HL-60/S4 (cell line): Measurements from ENCODE around the gene ATF2.
"Not testable (repeated sequence)": the region's sequence is repeated elsewhere in the genome, so short reads cannot be mapped to it uniquely, and the experiment has no call there.

Experiments used
- in situ Hi-C: fragments of 300-500 bp; cut with MboI; formaldehyde crosslinking; loops from 2 replicates; pipeline ENCODE4 v1.14.3; 2022; ENCODE audit warnings: low sequenced_read_pairs

The ATF2 gene

DNA sequence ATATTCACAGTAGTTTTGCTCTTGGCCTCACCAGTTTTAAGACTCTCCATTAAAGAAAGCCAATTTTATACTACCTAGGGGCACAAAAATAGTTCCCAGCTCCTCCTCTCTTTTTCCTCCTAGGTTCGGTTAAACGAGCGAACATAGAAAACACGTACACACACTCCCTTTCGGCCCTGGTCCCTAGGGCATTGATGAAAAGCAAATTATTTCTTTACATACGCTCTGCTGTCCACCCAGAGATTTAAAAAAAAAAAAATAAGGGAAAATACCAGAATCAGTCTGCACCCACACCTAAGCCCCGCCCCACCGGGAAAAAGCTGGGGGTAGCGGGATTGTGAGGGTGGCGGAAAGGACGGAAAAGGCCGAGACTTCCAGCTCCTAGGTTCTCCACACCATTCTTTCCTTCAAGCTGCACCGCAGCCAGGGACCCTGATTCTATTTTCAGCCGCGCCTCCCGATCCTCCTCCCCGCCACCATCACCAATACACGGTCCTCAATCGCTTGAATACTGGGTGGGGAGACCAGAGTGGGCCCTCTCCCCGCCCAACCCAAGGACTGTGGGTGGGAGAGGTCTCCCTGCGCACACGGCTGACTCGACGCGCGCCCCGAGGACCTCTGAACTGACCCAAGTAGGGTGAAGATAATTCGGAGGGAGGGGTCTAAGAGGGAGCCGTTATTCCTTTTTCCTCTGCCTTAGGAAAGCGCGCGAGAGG lies 769 bp downstream of the ATF2 start:
- in situ Hi-C loops = no loop called here

DNA sequence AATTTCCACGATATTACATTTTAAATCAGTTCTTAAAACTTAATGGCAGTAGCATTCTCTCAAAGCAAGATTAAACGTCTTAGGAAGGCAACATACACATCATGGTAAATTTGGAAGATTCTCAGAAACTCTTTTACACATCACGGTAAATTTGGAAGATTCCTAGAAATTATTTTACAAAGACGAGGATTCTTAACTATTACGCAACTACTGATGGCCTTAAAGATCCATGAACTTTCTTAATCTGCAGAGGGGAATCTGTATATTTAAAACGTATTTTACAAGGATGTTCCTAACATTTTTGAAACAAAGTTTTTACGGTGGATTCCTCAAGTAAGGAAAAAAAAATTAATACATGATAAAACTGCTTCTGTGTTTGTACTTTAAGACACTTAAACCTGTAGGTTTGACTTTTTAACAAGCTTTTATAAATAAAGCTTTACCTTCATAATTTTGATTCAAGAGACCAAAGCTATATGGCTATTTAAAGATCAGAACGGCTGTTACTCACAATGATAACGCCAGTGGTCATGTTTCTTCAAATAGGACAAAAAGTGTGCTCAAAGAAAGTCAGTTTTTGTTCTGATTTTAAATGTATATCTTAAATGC lies 1.7 kb downstream of the ATF2 start:
- in situ Hi-C loops = no loop called here

DNA sequence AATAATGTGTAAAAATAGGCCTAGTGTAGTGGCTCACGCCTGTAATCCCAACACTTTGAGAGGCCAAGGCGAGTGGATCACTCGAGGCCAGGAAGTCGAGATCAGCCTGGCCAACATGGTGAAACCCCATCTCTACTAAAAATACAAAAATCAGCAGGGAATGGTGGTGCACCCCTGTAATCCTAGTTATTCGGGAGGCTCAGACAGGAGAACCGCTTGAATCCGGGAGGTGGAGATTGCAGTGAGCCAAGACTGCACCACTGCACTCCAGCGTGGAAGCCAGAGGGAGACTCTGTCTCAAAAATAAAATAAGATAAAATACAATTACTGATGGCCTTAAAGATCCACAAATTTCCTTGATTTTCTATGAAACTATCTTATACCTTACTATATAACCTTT lies 3.8 kb downstream of the ATF2 start:
- in situ Hi-C loops = no loop called here

DNA sequence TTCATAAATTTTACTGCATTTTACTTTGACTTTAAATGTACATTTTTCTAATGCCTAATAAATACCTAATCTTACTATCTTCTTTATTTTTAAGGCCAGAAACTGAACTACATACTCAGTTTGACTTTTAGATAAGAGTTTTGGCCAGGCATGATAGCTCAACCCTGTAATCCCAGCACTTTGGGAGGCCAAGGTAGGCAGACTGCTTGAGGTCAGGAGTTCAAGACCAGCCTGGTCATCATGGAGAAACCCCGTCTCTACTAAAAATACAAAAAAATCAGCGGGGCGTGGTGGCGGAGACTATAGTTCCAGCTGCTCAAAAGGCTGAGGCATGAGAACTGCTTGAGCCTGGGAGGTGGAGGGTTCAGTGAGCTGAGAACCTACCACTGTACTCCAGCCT lies 9.1 kb downstream of the ATF2 start:
- in situ Hi-C loops = no loop called here

DNA sequence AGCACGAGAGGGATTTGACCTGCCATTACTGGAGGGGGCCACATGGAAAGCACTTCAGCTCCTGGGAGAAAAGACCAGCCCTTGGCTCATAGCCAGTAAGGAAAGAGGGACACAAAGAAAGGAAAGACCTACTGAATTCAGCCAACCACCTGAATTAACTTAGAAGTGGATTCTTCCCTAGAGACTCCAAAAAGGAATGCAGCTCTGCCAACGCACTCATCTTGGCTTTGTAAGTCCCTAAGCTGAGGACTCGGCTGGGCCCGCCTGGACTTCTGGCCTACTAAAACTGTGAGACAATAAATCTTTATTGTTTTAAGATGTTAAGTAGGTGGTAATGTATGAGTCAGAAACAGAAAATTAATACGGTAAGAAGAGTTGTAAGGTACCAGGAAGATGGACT lies 11.5 kb downstream of the ATF2 start:
- in situ Hi-C loops = no loop called here

DNA sequence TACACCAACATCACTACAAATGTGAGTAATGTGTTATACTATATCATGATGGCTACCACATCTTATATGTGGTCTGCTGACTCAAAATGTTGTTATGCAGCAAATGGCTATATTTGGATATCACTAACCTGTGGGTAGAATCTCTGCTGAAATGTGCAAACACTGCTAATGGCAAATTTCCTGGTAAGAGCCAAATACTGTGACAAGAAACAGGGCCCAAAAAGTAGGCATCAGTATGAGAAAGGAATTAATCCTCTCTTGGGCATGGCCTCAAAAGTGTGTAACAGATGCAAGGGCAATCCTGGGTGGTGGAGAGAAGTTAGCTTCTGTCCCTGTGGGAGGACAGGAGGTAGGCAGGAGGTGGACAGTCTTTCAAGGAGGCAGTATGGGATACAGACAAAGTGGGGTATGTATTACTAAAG lies 13.3 kb downstream of the ATF2 start:
- in situ Hi-C loops = no loop called here

DNA sequence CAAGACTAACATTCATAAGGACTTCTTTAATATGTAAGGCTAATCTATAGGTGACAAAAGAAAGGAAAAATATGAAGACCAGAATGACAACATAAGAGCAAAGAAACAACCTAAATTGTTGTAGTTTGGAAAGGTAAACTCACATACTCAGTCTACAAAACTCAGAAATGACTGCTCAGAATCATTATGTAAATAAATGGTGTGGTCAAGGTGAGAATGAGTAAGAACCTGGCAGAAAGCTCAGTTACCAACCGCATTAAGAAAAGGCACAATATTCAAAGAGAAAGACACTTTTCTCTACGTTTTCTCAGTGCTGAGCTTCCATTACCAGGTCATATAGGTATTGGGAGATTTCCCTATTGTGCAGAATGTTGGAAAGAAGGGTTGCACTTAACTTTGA lies 15.8 kb downstream of the ATF2 start:
- in situ Hi-C loops = no loop called here

DNA sequence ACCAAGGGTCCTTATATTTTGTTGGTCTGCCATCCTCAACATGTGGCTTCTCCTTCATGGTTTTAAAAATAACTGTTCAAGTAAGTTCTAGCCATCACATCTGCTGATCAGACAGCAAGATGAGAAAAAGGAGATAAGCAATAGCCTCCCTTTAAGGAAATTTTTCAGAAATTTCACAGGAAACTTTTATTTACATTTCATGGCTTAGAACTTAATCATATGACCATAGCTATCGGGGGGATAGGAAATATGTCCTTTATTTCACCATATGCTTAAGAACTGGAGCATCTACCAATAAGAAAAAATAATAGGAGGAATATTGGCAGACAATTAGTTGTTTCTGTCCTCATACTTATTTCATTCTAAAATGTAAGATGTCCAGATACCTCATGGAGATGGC lies 16.2 kb downstream of the ATF2 start:
- in situ Hi-C loops = no loop called here

DNA sequence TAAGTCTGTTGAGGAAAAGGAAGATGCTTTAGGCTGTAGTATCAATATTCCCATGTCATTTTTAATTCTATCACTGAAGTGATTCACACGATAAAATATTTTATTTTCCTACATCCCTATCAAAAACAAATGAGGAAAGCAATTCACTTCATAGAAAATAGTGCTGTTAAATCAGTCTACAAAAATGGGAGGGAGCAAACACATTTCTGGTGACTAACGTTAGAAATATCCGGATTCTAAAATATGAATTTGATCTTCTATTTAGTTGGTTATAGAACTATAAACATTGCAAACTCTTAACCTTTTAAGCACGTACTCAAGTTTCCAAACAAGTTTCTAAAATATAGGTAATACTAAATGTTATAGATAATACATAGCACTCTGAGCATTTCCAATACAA lies 20.8 kb downstream of the ATF2 start:
- in situ Hi-C loops = no loop called here

DNA sequence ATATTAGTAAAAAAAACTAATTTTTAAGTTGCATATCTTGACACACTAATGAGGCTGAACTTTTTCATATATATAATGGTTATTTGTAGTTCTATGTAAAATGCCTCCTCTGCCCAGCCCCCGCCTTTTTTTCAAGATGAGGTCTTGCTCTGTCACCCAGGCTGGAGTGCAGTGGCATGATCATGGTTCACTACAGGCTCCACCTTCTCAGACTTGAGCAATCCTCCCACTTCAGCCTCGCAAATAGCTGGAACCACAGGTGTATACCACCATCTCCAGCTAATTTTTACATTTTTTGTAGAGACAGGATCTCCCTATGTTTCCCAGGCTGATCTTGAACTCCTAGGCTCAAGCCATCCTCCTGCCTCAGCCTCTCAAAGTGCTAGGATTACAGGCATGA lies 24.3 kb downstream of the ATF2 start:
- in situ Hi-C loops = no loop called here

DNA sequence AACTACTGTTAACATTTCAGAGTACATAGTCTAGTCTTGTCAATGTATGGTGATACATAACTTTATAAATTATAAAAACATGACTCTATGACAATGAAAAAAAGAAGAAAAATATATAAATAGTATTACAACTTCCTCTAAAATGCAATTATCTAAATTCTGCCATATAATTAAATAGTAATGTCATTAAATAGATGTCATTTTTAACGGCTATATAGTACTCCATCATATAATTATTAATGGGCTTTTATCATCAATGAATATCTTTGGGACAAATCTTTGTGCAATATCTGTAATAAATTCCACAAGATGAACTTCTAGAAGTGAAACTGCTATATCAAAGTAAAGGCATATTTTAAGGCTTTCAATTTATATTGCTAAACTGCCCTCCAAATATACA lies 24.8 kb downstream of the ATF2 start:
- in situ Hi-C loops = no loop called here

DNA sequence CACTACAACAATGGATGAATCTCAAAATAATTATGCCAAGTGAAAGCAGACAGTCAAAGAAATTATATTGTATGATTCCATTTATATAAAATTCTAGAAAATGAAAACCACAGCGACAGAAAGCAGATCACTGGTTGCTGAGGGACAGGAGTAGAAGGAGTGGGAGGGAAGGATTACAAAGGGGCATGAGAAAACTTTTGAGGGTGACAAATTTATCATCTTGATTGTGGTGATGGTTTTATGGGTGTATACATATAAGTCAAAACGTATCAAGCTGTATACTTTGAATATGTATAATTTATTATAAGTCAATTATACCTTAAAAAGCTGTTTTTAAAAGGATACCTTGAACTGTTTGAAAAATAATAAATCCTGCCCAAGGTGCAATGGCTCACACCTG lies 27.7 kb downstream of the ATF2 start:
- in situ Hi-C loops = no loop called here

DNA sequence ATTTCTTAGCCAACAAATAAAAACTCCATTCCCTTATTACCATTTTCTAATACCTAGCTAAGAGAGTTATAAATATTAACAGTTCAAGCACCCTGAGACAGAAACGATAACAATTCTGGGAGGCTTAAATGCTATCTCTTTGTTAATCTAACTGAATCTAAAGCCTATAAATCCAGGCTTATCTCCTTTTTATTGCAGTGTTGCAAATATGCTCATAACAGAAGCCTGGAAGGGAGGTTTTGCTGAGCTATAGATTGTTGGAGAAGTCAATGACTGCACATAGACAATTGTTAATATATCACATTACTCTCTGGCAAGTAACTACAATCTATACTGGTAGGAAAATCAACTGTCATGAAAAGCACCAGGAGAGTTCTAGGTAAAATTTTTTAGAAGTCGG lies 30.2 kb downstream of the ATF2 start:
- in situ Hi-C loops = no loop called here

DNA sequence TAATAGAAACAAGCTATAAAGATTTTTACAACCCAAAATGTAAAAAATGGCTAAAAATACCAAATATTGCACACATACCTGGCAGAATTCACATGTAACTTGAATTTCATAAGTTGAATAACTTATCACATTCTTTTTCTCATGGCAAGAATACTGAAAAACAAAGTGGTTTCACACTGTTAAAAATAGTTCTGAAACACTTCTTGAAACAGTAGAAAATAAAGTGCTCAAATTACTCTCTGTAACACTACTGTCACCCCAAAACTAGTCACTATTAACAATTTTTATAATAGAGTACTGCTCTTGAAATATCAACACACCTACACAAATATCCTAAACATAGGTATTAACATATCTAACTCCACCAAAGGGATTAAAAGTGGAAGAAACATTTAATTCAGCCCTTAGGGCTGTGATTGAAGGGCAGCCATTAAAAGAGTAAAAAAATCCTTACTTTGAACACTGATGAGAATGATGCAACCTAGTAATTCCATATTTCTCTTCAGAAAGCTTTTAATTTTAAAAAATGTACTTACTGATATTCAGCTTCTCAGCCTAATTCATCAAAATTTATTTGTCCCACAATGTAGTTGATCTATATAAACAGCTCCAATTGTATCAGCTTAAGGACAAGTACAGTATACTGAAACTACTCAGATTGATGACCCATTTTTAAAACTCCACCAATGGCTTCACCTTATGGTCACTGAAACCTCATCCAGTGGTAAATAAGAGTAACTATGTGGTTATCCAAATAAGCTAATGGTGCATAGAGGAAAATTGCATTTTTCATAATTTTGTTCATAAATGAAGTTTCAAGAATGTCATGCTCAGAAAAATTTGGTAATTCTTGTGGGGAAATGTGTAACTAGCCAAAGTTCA lies 31.4 kb downstream of the ATF2 start:
- in situ Hi-C loops = no loop called here

DNA sequence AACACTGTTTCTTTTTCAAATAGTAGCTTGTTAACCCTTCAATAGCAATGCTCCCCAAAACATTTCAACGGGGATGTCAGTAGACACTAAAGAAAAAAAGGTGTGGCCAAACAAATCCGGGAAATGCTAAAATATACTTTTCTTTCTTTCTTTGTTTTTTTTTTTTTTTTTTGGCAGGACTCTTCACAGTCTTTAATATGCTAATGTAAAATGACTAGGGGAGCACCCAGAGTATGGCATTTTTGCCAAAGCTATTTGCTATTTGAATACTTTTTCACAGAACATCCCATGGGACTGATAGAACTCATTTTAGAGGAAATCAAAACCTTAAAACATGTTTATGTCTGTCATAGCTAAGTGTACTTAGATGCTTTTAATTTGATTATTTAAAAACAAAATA lies 32.1 kb downstream of the ATF2 start:
- in situ Hi-C loops = no loop called here

DNA sequence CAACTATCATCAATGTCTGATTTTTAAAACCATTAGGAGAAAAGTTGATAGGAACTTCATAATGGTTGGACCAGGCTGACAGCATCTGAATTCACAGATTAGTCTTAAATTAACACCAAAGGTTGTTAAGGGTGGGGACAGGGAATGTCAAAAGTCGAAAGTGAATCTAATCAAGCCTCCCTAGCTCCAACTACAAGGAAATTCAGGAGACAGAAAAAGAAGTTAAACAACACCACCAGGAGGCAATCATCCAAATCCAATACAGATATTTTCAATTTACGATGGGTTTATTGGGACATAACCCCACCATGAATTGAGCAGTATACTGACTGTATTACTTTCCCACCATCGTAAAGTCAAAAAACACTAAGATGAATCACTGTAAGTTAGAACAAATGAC lies 32.8 kb downstream of the ATF2 start:
- in situ Hi-C loops = no loop called here

DNA sequence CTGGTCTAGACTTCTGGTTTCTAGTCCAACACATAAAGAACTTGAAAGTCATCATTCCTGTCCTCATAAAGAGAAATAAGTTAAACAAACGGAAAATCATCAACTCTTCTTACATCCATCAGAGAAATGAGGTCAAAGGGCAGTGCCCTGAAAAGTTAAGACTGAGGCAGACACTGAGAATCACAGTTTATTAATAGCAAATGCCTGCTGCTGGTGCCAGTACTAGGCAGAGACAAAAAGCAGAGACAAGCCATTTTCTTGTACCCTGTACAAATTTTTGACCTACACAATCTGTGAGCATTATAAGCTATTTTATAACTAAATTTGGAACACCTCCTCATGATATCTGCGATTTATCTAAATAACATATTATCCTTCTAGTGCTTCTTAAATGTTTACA lies 36.8 kb downstream of the ATF2 start:
- in situ Hi-C loops = no loop called here

DNA sequence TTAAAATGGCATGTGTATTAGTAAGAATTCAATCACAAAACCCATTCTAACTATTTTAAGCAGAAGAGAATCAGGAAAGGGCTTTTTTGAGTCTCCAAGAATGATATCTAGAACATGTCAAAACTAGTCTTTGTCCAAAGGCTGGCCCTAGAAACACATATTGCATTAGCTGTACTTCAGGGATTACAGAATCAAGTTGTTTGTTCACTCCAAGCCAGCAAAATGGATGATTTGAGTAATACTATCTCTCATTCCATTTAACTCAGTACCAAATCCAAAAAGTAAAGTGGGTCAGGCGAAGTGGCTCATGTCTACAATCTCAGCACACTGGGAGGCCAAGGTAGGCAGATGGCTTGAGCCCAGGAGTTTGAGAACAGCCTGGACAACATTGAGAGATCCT lies 41.3 kb downstream of the ATF2 start:
- in situ Hi-C loops = no loop called here

DNA sequence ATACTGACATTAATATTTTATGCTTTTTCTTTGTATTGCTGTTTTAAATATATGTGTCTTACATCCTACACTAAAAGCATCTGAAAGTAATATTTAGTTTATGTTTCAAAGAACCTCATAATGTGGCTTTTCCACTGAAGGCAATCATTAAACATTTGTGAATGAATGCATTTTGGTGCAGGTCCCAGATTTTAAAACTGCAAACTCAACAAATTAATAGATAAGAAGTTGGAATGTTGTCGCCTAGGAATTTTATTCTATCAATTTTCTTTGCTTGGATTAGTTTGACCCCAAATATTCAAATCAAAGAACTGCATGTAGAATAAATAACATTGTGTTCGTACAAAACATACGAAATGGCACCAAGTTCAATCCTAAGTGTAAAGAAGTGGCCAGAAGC lies 44.7 kb downstream of the ATF2 start:
- in situ Hi-C loops = no loop called here

DNA sequence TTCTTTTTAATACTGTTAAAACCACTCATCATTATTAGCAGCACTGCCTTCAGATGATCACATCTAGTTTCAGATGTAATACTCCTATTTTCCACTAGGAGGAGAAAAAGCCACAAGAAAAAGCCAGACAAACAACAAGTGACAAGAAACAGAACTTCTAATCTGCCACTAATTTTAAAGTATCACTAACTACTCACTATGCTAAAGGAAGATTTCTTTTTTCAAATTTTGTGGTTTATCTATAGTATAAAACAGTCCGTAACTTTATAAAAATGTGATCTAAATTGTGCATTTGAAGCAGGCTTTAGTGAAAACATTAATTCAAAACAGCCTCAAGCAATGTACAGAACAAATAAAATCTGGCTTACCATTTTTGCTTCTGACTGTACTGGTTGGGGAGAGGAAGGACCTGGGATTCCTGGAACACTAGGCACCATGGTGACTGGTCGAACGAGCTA lies 56.8 kb downstream of the ATF2 start:
- in situ Hi-C loops = no loop called here

DNA sequence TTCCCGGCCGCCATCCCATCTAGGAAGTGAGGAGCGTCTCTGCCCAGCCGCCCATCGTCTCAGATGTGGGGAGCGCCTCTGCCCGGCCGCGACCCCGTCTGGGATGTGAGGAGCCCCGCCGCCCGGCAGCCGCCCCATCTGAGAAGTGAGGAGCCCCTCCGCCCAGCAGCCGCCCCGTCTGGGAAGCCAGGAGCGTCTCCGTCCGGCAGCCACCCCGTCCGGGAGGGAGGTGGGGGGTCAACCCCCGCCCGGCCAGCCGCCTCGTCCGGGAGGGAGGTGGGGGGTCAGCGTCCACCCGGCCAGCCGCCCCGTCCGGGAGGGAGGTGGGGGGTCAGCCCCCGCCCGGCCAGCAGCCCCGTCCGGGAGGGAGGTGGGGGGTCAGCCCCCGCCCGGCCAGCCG lies 59.9 kb downstream of the ATF2 start:
- in situ Hi-C loops = not testable (repeated sequence)

DNA sequence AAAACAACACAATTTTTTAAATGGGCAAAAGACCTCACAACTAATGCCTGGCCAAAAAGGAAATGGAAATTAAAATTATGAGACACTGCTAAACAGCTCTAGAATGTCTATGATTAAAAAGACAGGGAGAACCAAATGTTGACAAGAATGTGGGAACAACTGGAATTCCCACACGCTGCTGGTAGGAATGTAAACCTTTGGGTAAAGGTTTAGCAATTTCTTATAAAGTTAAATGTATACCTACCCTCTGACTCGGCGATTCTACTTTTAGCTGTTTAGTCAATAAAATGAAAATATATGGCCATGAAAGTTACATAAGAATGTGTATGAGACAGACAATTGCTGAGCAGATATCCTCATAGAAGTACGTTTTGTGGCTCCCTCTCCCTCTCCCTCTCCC lies 60.9 kb downstream of the ATF2 start:
- in situ Hi-C loops = no loop called here
